HuH-7.5 (cell line): ENCODE measurements around the gene NAXE.
"Not testable (repeated sequence)": the region's sequence is repeated elsewhere in the genome, so short reads cannot be mapped to it uniquely, and the experiment has no call there.

Experiments
- DNase-seq: peaks from one replicate; pipeline ENCODE4 v3.0.0; 2011; ENCODE audit warnings: low spot score

NAXE gene

GRCh38 chr1:156571261-156571852 is 20.2 kb upstream of the NAXE start:
- DNase-seq: no peak

GRCh38 chr1:156571919-156572662 is 19.5 kb upstream of the NAXE start, which contains the start of gene IQGAP3:
TSS of gene IQGAP3 (minus strand) at chr1:156572565. CDS start at chr1:156572529, 36 bp downstream.
- peak; percentile 95 for DNase-seq

- no peak for DNase-seq
Measured at GRCh38 chr1:156572663-156573018, 18.9 kb upstream of the NAXE start.

- DNase-seq: no peak
Measured at GRCh38 chr1:156574039-156574633, 17.4 kb upstream of the NAXE start.

GRCh38 chr1:156577550-156577949 is 14.0 kb upstream of the NAXE start:
- DNase-seq: no peak

GRCh38 chr1:156578055-156578454 is 13.5 kb upstream of the NAXE start:
- DNase-seq: no peak

GRCh38 chr1:156579472-156579871 is 12.1 kb upstream of the NAXE start, which contains the start of gene TTC24:
TSS of gene TTC24 (plus strand) at chr1:156579723. CDS start at chr1:156581365, 1,642 bp downstream.
- DNase-seq: no peak

GRCh38 chr1:156581661-156582387 is 9.8 kb upstream of the NAXE start:
- DNase-seq: no peak

GRCh38 chr1:156582388-156583017 is 9.1 kb upstream of the NAXE start:
- DNase-seq: no peak

GRCh38 chr1:156583821-156584622 is 7.6 kb upstream of the NAXE start:
- DNase-seq: peak; percentile 54

- peak; percentile 80 for DNase-seq
Measured at GRCh38 chr1:156584813-156585212, 6.8 kb upstream of the NAXE start.

GRCh38 chr1:156586323-156586722 is 5.3 kb upstream of the NAXE start:
- no peak for DNase-seq

GRCh38 chr1:156586892-156587477 is 4.6 kb upstream of the NAXE start:
- no peak for DNase-seq

- not testable (repeated sequence) for DNase-seq
Measured at GRCh38 chr1:156587927-156588326, 3.6 kb upstream of the NAXE start.

GRCh38 chr1:156589546-156589945 is 2.0 kb upstream of the NAXE start:
- DNase-seq: no peak

- no peak for DNase-seq
Measured at GRCh38 chr1:156590326-156591180, 1.0 kb upstream of the NAXE start.

GRCh38 chr1:156591181-156591431 is 470 bp upstream of the NAXE start:
- no peak for DNase-seq

GRCh38 chr1:156592158-156592909 is 758 bp downstream of the NAXE start:
- DNase-seq: no peak

- DNase-seq: no peak
Measured at GRCh38 chr1:156592910-156593660, 1.5 kb downstream of the NAXE start.
